Measurements from ENCODE around the gene POLD1.

- no peak for TF ChIP-seq CTCF (IDR thresholded peaks at IDR 0.05)
- TF ChIP-seq POLR2A (IDR thresholded peaks at IDR 0.05) = no peak
These were observed 29.4 kb downstream of the POLD1 start for GRCh38 chr19:50413531-50413930.
